Measurements from ENCODE around the gene LGR5. TPM values are rescaled to one million over a fixed set of nuclear protein-coding genes. Genes with fewer than 3 reads are reported as not detected.

The LGR5 gene
- total and polyA plus RNA-seq, 2 of the 13 experiments (the other 11 are each of a cell fraction or from before 2014, with no cell fraction given): 37.0 to 121 TPM

DNA sequence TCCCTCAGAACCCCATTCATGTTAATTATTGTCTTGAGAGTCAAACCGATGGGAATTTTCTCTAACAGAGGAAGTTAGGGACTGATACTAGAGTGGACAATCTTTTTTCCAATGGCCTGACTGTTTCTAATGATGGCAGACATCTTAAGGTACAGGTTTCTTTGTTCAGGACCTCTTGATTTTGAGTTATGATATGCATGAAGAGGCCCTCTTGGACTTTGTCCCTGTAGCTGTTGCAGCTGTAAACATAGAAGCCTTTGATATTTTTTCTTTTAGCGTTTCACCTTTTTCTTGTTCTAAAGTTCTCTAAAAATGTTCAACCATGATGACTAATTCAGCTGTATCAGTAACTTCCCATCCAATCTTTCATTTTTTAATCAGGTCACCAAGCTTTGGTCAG, 53.0 kb downstream of the LGR5 start (continued):
- TF ChIP-seq, protein P1, sequence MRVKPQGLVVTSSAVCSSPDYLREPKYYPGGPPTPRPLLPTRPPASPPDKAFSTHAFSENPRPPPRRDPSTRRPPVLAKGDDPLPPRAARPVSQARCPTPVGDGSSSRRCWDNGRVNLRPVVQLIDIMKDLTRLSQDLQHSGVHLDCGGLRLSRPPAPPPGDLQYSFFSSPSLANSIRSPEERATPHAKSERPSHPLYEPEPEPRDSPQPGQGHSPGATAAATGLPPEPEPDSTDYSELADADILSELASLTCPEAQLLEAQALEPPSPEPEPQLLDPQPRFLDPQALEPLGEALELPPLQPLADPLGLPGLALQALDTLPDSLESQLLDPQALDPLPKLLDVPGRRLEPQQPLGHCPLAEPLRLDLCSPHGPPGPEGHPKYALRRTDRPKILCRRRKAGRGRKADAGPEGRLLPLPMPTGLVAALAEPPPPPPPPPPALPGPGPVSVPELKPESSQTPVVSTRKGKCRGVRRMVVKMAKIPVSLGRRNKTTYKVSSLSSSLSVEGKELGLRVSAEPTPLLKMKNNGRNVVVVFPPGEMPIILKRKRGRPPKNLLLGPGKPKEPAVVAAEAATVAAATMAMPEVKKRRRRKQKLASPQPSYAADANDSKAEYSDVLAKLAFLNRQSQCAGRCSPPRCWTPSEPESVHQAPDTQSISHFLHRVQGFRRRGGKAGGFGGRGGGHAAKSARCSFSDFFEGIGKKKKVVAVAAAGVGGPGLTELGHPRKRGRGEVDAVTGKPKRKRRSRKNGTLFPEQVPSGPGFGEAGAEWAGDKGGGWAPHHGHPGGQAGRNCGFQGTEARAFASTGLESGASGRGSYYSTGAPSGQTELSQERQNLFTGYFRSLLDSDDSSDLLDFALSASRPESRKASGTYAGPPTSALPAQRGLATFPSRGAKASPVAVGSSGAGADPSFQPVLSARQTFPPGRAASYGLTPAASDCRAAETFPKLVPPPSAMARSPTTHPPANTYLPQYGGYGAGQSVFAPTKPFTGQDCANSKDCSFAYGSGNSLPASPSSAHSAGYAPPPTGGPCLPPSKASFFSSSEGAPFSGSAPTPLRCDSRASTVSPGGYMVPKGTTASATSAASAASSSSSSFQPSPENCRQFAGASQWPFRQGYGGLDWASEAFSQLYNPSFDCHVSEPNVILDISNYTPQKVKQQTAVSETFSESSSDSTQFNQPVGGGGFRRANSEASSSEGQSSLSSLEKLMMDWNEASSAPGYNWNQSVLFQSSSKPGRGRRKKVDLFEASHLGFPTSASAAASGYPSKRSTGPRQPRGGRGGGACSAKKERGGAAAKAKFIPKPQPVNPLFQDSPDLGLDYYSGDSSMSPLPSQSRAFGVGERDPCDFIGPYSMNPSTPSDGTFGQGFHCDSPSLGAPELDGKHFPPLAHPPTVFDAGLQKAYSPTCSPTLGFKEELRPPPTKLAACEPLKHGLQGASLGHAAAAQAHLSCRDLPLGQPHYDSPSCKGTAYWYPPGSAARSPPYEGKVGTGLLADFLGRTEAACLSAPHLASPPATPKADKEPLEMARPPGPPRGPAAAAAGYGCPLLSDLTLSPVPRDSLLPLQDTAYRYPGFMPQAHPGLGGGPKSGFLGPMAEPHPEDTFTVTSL (CRISPR knock-in tag; IDR thresholded peaks at IDR 0.05; ENCODE audit: borderline replicate concordance): peak; percentile 31; the same call in 1 of the 2 replicates
- TF ChIP-seq FOXA3 (CRISPR knock-in tag; IDR thresholded peaks at IDR 0.05) (peak; percentile 71), KDM3A (CRISPR knock-in tag; IDR thresholded peaks at IDR 0.05; ENCODE audit: low read depth) (no peak), IKZF1 (IDR thresholded peaks at IDR 0.05) (no peak), SP5 (CRISPR knock-in tag; IDR thresholded peaks at IDR 0.05; ENCODE audit: borderline replicate concordance, low read depth) (no peak), POGZ (CRISPR knock-in tag; IDR thresholded peaks at IDR 0.05) (0 out of 2 replicates have a peak, but pooled peaks have one; percentile 29), CREM (IDR thresholded peaks at IDR 0.05) (peak; percentile 25; the same call in 1 of the 2 replicates), CREM (CRISPR knock-in tag; IDR thresholded peaks at IDR 0.05) (no peak), GATAD2A (CRISPR knock-in tag; IDR thresholded peaks at IDR 0.05) (peak; percentile 78), SRY (CRISPR knock-in tag; IDR thresholded peaks at IDR 0.05) (no peak), FOXP1 (IDR thresholded peaks at IDR 0.05) (no peak), FOXP1 (CRISPR knock-in tag; IDR thresholded peaks at IDR 0.05) (peak; percentile 10; the same call in 1 of the 2 replicates), THAP11 (CRISPR knock-in tag; IDR thresholded peaks at IDR 0.05) (peak; percentile 24; the same call in 1 of the 2 replicates), ZSCAN20 (CRISPR knock-in tag; IDR thresholded peaks at IDR 0.05; ENCODE audit: borderline replicate concordance) (no peak), NCOA2 (CRISPR knock-in tag; IDR thresholded peaks at IDR 0.05) (0 out of 2 replicates have a peak, but pooled peaks have one; percentile 47)
- TF ChIP-seq, protein P2, sequence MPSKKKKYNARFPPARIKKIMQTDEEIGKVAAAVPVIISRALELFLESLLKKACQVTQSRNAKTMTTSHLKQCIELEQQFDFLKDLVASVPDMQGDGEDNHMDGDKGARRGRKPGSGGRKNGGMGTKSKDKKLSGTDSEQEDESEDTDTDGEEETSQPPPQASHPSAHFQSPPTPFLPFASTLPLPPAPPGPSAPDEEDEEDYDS (CRISPR knock-in tag; IDR thresholded peaks at IDR 0.05): no peak
- TF ChIP-seq, protein P3, sequence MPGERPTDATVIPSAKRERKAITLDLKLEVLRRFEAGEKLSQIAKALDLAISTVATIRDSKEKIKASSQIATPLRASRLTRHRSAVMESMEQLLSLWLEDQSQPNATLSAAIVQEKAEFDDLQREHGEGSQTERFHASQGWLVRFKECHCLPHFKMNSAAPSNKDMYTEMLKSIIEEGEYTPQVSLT (CRISPR knock-in tag; IDR thresholded peaks at IDR 0.05; ENCODE audit: borderline replicate concordance, low read depth): no peak
- TF ChIP-seq, protein P4, sequence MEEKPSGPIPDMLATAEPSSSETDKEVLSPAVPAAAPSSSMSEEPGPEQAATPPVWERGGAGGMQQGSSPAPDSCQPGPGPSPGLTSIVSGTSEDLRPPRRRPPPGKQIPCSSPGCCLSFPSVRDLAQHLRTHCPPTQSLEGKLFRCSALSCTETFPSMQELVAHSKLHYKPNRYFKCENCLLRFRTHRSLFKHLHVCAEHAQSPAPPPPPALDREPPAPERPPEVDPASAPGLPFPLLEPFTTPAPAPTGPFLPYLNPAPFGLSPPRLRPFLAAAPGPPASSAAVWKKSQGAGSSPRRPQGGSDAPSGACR (CRISPR knock-in tag; IDR thresholded peaks at IDR 0.05): no peak
- TF ChIP-seq, protein P5, sequence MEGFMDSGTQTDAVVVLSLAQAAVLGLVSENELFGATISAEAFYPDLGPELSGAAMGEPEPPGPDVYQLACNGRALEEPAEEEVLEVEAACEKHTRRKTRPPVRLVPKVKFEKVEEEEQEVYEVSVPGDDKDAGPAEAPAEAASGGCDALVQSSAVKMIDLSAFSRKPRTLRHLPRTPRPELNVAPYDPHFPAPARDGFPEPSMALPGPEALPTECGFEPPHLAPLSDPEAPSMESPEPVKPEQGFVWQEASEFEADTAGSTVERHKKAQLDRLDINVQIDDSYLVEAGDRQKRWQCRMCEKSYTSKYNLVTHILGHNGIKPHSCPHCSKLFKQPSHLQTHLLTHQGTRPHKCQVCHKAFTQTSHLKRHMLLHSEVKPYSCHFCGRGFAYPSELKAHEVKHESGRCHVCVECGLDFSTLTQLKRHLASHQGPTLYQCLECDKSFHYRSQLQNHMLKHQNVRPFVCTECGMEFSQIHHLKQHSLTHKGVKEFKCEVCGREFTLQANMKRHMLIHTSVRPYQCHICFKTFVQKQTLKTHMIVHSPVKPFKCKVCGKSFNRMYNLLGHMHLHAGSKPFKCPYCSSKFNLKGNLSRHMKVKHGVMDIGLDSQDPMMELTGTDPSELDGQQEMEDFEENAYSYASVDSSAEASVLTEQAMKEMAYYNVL (CRISPR knock-in tag; IDR thresholded peaks at IDR 0.05; ENCODE audit: borderline replicate concordance): peak; percentile 78; the same call in 1 of the 2 replicates
